ENCODE data around the gene MFRP.

GRCh38 chr11:119342023-119342300 lies 4.5 kb downstream of the MFRP start:
- TF ChIP-seq CTCF (IDR thresholded peaks at IDR 0.05) (no peak), POLR2A (IDR thresholded peaks at IDR 0.05) (no peak), EP300 (IDR thresholded peaks at IDR 0.05) (no peak)
